ENCODE results near the gene MYO3B.

- no peak for TF ChIP-seq CTCF (IDR thresholded peaks at IDR 0.05)
- TF ChIP-seq EP300 (IDR thresholded peaks at IDR 0.05), result no peak
- no peak for TF ChIP-seq POLR2AphosphoS5 (IDR thresholded peaks at IDR 0.05)
Measured at GRCh38 chr2:170588729-170589128, 410.8 kb downstream of the MYO3B start.

All from esophagus muscularis mucosa (tissue), 4 donors.